ENCODE data around the gene KRT7.

KRT7 gene

DNA sequence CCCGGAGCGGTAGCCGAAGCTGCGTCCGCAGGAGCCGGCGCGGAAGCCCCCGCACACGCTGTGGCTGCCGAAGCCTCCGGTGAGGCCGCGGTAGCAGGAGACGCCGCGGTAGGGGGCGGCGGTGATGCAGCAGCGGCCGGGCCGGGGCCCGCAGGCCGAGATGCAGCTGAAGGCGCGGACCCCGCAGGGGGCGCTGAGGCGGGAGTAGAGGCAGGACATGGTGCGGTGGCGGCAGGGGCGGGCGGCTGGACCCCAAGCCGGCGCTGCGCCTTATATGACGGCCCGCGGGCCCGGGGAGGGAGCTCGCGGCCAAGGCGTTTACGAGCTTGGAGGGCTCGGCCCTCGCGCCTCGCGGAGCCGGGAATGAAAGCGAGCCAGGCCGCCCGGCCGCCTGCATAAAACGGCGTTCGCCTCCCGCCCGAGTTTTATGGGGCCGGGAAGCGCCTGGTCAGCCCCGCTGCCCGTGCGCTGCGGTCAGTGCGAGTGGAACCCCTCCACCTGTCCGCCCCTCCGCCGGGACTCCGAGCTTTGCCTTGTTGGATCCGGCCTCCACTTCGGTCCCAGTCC lies 25.4 kb downstream of the KRT7 start:
- no peak for DNase-seq

DNA sequence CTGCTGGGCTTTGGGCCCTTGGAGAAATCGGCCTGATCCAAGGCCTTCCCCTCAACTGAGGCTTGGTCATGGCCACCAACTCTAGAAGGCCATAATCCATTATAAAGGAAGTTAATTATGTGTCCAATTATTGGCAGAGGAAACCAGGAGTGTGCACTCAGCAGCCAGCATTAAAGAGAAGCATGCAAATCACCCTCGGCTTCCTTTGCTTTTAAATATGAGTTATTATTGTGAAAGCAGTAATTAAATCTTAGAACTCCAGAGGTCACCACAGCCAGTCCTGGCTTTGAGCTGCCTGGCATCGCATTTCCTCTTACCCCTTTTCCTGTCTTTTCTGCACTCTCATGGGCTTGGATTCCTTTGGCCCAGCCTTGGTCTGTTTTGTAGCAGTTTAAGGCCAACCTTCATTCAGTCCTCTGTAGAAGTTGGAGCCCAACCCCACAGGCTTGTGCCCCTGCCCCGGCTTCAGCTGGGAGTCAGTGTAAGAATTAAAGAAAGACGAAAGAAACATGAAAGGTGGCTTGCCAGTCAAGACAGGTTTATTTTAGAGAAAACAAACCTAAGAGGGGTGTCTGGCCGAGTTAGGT lies 26.7 kb downstream of the KRT7 start:
- no peak for DNase-seq

DNA sequence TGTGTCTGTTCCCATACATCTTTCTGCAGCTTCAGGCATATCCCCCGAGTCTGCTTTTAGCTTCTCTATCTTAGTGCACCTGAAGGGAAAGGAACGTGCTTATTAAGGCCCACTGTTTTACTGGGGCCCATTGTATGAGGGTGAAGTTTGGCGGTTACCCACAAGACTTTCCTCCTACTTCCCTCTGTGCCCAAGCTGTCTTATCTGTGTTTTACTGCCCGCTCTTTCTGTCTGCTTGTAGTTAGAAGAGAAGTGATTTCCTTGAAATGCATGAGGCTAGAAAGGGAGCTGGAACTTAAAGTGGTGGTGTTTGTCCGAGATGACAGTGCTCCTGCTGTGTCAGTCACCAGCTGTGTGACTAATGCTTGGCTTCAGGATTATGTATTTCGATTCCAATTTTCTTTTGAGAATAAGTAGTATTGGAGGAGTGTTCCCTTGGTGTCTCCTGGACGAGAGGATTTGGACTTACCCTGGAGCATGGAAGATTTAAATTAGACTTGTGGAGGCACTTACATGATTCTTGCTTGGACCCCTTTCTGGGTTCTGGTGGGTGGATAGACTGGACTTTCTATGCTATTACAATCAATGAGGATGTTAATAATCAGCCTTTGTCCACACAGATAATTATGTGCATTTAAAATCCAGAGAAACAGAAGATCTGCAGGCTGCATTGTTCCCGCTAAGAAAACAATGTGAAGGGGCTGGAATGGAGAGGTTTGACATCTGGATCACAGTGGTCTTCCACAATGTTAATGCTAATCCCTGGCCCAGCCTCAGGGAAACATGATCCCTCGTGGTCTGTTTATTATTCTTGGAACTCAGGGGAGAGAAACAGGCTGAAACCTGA lies 27.5 kb downstream of the KRT7 start:
- no peak for DNase-seq

DNA sequence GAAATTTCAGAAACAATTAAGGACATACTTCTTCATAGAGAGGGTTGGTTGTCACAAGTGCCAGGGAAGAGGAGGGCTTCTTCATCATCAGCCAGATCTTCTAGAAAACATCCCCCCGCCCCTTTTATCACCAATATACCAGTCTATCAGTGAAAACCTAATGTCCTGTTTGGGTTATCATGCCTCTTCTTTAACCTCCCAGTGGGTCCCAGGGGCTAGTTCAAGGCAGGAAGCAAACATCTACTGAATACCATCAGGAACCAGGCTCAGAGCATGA lies 28.1 kb downstream of the KRT7 start:
- DNase-seq = no peak

DNA sequence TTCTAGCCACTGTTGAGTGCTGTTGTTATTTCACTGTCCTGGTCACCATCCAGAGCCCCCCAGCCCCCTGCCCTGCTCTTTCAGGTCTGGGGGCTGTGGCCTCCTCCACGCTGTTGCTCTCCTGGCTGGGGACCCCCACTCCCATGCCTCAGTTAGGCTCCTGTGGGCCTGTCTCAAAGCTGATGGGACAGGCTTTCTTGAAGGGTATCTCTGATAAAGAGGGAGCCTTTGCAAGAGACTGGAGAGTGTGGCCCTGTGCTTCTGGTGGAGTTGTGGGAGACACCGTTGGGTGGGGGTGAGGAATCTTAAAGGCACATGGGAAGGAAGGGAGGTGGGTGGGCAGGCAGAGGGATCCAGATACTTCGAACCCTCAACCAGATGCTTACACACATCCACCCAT lies 29.2 kb downstream of the KRT7 start:
- no peak for DNase-seq

DNA sequence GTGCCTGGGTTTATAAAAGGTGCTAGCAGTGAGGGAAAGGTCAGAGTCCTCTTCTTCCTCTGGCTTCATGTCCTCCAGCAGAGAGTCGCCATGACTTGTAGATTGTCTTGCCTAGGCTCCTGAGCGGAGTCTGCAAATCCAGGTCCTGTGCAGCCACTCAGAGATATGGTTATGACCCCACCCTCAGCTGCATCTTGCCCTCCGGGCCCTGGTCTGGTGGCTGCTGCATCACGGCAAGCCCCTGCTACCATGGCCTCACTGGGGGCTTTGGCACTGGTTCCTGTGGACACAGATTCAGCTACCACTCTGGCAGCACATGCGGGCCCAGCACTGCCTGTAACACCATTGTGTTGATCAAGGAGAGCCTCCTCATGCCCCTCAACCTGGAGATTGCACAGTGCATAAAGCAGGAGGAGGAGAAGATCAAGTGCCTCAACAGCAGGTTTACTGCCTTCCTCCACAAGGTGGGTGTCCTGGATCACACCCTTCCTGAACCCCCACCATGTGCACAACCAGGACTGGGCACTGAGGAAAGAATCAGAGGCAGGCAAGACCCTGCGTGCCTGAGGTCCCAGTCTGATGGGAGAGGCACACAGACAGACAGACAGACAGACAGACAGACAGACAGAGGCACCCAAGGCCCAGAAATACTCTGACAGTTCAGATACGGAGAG lies 30.9 kb downstream of the KRT7 start:
- no peak for DNase-seq

DNA sequence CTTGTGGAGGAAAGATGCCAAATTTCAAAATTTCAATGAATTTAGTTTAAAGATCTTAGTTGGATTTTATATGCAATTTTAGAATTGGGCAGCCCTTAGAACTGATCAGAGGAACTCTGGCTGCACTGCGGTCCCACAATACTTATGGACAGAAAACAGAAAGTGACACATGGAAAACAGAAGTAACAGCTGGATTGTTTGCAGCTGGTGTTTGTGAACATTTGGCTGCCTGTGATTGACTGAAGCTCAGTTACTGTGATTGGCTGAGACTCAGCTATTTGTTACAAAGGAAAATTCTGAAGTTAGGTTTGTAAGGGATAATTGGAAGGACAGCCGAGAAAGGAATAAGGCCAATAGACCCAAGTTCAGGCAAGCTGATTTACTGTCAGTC lies 31.4 kb downstream of the KRT7 start:
- DNase-seq = no peak

DNA sequence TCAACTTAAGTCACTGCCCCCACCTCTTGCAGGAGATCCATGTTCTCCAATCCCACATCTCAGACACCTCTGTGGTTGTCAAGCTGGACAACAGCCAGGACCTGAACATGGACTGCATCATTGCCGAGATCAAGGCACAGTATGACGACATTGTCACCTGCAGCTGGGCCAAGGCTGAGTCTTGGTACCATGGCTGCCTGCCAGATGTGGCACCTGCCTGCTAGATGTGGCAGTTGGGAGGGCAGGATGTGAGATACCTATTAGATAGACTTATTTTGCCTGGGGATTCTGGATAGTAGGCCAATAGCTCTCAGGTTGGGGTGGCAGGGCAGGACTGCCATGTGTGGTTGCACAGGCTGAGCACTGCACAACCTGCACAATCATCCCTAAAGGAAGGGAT lies 33.5 kb downstream of the KRT7 start:
- DNase-seq = no peak

DNA sequence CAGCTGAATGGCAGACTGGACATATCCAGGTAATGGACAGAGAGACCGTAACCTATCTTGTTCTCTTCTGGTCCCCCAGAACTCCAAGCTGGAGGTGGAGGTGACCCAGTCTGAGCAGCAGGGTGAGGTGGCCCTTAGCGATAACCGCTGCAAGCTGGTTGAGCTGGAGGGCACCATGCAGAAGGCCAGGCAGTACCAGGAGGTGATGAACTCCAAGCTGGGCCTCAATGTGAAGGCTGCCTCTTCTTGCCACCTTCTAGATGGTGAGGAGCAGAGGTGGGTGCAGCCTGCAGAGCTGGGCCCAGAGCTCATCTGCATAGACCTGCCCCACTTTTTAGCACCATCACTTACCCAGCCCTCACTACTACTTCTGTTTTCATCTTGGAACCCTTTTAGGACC lies 34.2 kb downstream of the KRT7 start:
- DNase-seq = no peak

DNA sequence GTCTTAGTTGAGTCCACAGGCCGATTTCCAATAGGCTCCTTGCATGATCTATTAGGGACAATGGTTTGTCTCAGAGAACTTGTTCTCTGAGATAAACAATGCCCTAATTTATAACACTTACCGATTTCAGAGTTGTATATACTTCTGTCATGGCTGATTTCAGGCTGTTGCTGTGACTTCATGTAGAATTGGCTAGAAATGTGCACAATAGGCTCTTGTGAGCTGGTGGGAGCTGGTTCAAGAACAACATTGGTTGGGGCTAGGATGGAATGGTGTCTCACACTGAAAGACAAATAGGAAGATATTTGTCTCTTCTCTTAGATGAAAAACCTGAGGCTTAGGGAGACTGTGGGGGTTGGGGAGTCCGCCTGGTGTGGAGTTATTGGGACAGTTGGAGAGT lies 34.7 kb downstream of the KRT7 start:
- no peak for DNase-seq

DNA sequence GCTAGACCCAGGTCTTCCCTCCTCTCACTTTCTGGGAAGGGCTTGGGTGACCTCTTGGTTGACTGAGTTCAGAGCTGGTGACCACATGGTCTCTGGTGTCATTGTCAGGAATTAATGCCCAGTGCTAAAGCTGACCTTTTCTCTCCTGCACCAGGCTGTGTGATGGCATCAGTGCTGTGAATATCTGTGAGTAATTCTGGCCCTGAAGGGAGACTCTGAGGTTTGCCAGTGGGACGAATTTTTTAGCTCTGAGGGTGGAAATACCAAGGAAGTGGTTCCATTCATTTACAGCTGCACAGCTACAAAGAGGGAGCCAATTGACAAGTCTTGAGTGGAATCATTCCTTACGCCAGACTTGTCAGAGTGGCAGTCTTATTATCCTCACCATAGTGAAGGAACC lies 35.2 kb downstream of the KRT7 start:
- no peak for DNase-seq

DNA sequence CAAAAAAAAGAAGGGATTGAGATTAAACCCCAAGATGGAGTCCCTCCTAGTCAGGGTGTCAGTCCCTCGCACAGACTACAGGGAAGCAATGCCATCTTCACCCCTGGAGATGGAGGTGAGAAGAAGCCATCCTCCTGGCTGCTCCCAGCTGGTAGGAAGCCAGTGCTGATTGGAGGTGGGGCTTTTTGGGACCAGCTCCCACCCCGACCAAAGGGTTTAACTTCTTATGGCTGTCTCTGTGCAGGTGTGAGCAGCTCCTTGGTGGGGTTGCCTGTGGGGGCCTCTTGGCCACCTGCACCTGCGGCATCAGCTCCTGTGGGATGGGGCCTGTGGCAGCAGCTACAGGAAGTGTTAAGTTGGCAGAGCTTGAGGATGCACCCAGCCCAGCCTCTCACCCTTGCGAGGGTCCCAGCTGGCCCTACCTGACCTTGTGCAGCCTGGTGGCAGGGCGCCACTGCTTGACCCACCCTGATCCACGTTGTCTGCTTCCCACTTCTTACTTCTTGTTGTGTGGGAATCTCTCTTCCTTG lies 37.6 kb downstream of the KRT7 start:
- DNase-seq = no peak

DNA sequence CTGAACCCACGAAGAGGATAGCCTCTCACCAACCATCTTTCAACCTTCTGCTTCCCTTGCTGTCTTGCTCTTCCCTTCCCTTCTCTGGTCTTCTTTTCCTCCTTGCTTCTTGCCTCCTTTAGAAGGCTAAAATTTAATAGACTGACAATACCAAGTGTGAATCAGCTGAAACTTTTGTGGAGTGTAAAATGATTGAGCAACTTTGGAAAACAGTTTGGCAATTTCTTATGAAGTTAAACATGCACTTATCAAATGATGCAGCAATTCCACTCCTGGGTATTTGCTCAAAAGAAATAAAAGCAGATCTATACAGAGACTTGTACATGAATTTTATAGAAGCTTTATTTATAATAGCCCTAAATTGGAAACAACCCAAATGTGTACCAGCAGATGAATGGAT lies 38.1 kb downstream of the KRT7 start:
- DNase-seq = no peak

DNA sequence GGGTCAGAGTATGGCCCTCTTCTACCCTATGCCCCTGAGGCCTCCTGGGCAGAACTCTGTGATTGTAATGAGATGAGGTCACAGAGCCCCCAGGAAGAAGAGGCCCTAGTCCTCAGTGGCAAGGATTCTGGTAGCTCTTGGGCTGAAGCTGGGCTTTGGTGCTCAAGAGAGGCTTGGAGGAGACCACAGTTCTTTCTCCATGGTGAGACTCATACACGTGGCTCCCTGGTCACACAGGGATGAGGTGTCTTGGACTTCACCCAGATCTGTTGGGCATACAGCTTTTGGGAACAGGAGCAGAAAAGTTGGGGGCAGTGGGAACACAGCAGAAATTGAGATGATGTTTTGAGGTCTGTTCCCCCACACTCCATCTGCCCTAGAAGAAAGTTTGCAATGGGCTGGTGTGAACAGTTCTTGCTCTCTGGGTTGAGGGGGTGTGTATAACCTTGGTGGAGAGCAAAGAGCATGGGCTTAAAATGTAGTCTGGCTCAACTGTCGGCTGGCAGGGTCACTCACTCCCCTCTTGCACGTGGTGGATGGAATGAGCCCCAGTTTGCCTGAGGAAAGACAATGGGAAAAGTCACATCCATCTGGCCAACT lies 41.6 kb downstream of the KRT7 start, which contains the start of gene KRT86:
KRT86 (plus strand) TSS at position 125 of the 600 bp plus-strand sequence. CDS start 27,272 bp downstream, outside the sequence.
- DNase-seq = no peak

DNA sequence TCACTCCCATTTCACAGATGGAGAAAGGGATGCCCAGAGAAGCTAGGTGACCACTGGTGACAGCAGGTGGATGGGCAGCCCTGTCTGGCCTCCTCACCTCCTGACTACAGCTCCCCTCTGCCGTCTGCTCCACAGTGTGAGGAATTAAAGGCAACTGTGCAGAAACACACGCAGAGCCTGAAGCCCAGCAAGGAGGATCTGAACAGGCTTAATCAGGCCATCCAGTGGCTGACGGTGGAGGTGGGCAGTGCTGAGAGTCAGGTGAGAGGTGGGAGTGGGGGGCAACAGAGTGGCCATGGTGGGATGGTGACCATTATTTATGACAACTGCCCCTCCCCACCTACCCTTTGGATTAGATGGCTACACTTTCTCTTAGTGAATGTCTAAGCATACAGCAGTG lies 42.6 kb downstream of the KRT7 start:
- DNase-seq = no peak

DNA sequence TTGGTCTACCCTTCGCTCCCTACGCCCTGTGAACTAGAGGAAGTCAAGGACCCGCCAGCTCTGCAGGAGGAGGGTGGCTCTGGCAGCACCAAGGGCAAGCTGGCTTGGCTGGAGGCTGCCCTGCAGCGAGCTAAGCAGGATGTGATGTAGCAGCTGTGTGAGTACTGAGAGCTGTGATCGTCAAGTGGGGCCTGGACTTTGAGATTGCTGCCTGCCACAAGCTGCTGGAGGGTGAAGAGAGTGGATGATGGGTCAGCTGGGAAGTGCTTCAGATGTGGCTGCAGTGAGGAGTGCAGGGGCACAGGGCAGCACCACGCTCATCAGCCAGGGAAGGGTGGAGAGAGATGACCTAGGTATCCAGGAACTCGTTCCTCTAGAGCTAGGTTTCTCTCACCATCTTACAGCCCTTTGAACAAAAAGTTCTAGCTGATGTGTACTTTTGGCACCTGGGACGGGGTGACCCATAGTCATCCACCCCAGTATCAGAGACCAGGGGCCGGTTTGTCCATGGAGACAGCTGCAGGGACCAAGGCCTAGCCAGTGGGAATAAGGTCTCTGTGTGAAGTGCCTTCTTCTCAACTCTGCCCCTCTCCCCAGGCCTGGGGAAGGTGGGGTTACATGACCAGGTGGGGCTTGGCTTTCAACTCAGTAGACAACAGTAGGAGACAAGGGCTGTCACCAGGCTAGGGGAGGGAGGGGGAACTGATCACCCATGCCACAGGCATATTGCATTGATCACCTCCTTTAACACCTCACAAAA lies 44.6 kb downstream of the KRT7 start:
- no peak for DNase-seq

DNA sequence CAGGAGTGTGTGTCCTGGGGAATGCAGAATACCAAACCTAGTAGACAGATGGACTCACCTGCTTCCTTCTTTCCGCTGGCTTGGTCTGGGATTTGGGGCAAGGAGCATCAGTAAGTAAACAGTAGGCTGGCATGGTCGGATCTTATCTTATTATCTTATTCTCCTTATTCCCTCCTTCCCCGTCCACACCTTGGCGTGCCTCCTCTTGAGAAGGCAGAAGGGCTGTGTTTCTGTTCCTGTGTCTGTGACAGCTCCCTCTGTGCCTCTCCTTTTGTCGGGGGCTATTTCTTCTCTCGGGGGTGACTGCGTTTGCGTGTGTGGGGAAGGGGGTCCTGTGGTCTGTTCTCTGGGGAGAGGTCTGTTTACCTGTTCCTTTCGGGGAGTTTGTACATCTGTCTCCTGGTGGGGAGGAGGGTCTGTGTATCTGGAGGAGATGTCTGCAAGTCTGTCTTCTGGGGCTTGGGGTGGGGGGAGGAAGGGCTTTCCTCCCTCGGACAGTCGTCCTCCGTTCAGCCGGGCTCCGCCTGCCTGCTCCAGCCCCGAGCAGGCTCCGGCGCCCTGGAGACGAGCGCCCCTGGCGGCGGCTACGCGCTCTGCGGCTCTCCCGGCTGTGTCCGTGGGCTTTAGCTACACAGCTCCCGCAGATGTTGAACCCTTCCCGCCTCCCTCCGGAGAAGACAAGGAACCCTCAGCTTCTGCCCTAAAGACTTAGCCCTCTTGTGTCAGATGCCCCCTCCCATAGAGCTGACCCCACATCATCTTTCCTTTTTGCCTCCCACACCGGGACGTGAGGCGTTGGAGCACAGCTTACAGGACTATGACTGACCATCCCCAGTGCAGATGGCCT lies 45.8 kb downstream of the KRT7 start:
- DNase-seq = no peak

DNA sequence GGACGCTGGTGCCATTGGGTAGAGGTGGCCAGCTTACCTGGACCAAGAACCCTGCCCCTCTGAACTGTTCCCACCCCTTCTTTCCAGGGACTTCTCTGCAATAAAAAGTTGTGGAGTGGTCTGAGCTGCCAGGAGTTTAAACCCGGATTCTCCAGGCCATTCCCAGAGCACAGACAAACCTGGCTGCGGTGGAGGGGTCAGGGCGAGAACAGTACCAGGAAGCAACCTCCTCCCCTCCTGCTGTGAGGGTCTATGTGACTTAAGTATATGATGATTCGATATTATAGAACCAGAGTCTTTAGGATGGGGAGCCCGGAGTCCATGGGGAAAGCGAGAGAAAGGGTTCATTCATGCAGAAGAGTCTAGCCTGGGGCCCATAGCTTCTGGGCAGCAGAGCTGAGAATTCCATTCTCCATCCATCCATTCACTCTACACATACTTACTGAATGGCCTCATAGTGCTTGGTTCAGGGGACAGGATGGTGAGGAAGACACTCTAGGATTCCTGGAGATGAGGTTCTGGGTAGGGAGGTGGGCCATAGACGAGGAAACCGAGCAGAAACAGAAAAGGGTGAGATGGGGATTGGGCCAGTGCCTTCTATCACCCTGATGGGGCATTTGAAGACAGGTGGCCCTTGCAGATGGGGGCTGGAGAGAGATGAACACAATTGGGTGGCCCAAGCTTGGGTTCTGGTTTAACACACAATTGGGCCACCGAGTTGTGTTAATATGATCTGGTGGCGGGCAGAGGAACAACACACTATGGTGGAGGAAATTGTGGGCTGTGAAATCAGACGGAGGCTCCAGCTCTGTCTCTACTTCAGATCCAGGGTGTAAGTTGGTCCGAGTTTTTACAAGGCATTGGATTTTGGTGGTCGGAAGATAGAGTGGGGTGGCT lies 46.6 kb downstream of the KRT7 start:
- DNase-seq = no peak

DNA sequence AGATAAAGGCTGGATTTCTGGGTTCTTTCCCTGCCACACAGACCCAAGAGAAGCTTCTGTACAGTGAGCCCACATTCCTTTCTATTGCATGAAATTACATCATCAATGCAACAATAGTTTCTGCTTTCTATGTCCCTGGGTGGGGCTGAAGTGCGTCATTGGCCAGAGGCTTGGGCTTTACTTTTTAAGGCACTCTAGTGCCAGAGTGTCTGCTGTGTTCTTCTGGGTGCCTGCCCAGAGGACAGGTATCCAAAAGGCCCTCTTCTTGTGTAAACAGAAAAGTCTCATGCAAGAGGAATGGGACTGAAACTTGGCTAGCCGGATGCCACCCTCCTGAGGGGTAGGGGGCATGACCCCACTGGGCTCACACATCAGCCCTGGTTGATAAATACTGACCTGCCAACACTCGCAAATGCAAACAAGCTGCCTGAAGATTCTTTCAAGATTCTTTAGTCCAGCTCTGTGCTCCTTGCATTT lies 47.3 kb downstream of the KRT7 start:
- no peak for DNase-seq

DNA sequence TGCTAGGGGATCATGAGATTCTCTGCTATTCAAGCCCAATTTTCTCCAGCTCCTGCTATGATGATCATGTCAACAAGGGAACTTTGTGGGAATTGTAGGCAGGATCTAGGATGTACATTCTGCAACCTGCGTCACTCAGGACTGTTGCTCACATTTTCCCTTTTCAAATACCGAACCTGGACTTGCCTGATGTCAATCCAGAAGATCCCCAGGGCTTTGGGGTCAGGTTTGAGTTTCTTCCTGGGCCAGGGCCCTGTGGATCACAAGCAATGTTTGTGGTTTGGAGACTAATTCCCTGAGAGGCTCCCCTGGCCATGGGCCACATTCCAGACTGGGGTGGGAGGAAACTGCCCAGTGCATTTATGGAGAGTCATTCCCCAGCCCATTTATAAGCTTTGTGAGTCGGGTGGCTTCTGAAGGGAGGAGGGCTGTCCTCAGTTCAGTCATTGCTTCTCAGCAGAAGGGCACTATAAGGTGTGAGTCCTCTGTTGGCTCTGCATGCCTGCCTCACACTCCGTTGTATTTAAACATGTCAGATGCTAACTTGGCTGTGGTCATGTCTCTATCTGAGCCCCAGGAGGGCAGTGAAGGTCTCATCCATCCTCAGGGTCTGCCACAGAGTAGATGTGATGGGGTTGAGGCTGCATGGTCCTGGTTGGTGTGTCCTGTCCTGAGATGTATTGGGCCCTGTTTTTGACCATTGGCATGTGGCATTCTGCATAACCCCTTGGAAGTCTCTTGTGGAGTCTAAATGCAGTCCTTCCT lies 47.9 kb downstream of the KRT7 start:
- no peak for DNase-seq

Measured in NCI-H187 treated with DMSO at 0.1 percent for 48 hours (cell line).